HepG2 (cell line): ENCODE results near the gene PSMB10. TPM values are rescaled to one million over a fixed set of nuclear protein-coding genes. Genes with fewer than 3 reads are reported as not detected.

Source experiments
- AKNA ChIP-seq: sonication (generic); formaldehyde crosslinking; IDR thresholded peaks from 2 replicates; pipeline ENCODE4 v1.4.0; 2020; ENCODE audit warnings: missing genetic modification reagents, borderline replicate concordance
- CEBPB ChIP-seq: IDR thresholded peaks from 2 replicates; pipeline ENCODE4 v1.6.1; 2011; ENCODE audit warnings: low read depth, low read length, improper control_type of control experiment, borderline replicate concordance
- DPF2 ChIP-seq: sonication (generic); formaldehyde crosslinking; IDR thresholded peaks from 2 replicates; pipeline ENCODE4 v1.4.0; 2020; ENCODE audit warnings: mild to moderate bottlenecking, low read depth, missing genetic modification reagents, borderline replicate concordance
- E2F1 ChIP-seq: sonication (generic); formaldehyde crosslinking; IDR thresholded peaks from 2 replicates; pipeline ENCODE4 v1.5.0; 2020; ENCODE audit warnings: missing genetic modification reagents
- HDAC2 ChIP-seq: sonication (generic); formaldehyde crosslinking; IDR thresholded peaks from 2 replicates; pipeline ENCODE4 v1.4.0; 2020; ENCODE audit warnings: missing genetic modification reagents
- HNRNPUL1 ChIP-seq: fragments of 200-400 bp; formaldehyde crosslinking; IDR thresholded peaks from 2 replicates; pipeline ENCODE4 v1.6.1; 2017; ENCODE audit warnings: low read depth, mild to moderate bottlenecking, low read length, moderate library complexity
- KDM2A ChIP-seq: sonication (generic); formaldehyde crosslinking; IDR thresholded peaks from 2 replicates; pipeline ENCODE4 v1.4.0; 2020; ENCODE audit warnings: low read depth, missing genetic modification reagents, borderline replicate concordance
- KLF11 ChIP-seq: IDR thresholded peaks from 2 replicates; pipeline ENCODE4 v1.6.1; 2016; ENCODE audit warnings: missing compliant biosample characterization
- NPAS2 ChIP-seq: sonication (generic); formaldehyde crosslinking; IDR thresholded peaks from 2 replicates; pipeline ENCODE4 v1.8.0; 2022; ENCODE audit warnings: mild to moderate bottlenecking, missing genetic modification reagents, borderline replicate concordance
- TAF15 ChIP-seq: fragments of 200-400 bp; formaldehyde crosslinking; IDR thresholded peaks from one replicate; pipeline ENCODE4 v1.6.1; 2018; ENCODE audit warnings: mild to moderate bottlenecking, low read depth, low read length; ENCODE audit not compliant: poor library complexity, severe bottlenecking
- THYN1 ChIP-seq: sonication (generic); formaldehyde crosslinking; IDR thresholded peaks from 2 replicates; pipeline ENCODE4 v1.8.1; 2023; ENCODE audit warnings: low read depth, mild to moderate bottlenecking, moderate library complexity, missing genetic modification reagents, borderline replicate concordance
- ZBTB33 ChIP-seq: sonication (generic); formaldehyde crosslinking; IDR thresholded peaks from 2 replicates; pipeline ENCODE4 v1.4.0; 2020; ENCODE audit warnings: missing genetic modification reagents
- ZFX ChIP-seq: sonication (generic); formaldehyde crosslinking; IDR thresholded peaks from 2 replicates; pipeline ENCODE4 v1.4.0; 2020; ENCODE audit warnings: mild to moderate bottlenecking, low read depth, missing genetic modification reagents, moderate library complexity
- ZNF577 ChIP-seq: sonication (generic); formaldehyde crosslinking; IDR thresholded peaks from 2 replicates; pipeline ENCODE4 v1.4.0; 2020; ENCODE audit warnings: mild to moderate bottlenecking, low read depth, missing genetic modification reagents, borderline replicate concordance
- ZNF660 ChIP-seq: sonication (generic); formaldehyde crosslinking; IDR thresholded peaks from 2 replicates; pipeline ENCODE4 v1.5.1; 2020; ENCODE audit warnings: mild to moderate bottlenecking, low read depth, missing genetic modification reagents, borderline replicate concordance
- ZNF879 ChIP-seq: sonication (generic); formaldehyde crosslinking; IDR thresholded peaks from 2 replicates; pipeline ENCODE4 v1.8.1; 2023; ENCODE audit warnings: missing genetic modification reagents
- ZSCAN20 ChIP-seq: sonication (generic); formaldehyde crosslinking; IDR thresholded peaks from 2 replicates; pipeline ENCODE4 v1.4.0; 2020; ENCODE audit warnings: missing genetic modification reagents, mild to moderate bottlenecking, borderline replicate concordance
- ZSCAN9 ChIP-seq: IDR thresholded peaks from 2 replicates; pipeline ENCODE4 v1.6.1; 2016; ENCODE audit warnings: borderline replicate concordance
- polyA plus RNA-seq, 8 experiments: library from polyadenylated mRNA; depleted of rRNA in 3 of 8; stranded (reverse) in 7 of 8; unstranded in 1 of 8; fragments of >200 nt; fragmentation: Illumina TruSeq in 4 of 8; extraction: Trizol in 4 of 8; gene quantifications; 2 replicates each; pipeline versions ENCODE4 v1.2.1 to v1.2.3, GENCODE V29; 2011 to 2016; ENCODE audit warnings: low read depth in 4 of 8, missing spikeins in 1 of 8, mixed read lengths in 1 of 8; ENCODE audit not compliant: insufficient read depth in 1 of 8
- total RNA-seq, 5 experiments: library from RNA; depleted of rRNA; stranded (reverse); fragments of >200 nt; fragmentation: Illumina TruSeq; extraction: Trizol; gene quantifications; 2 replicates each; pipeline ENCODE4 v1.2.3, GENCODE V29; 2016; ENCODE audit warnings: low read depth in 1 of 5

The PSMB10 gene
- total and polyA plus RNA-seq, 2 of the 13 experiments (the other 11 are each of a cell fraction or from before 2014, with no cell fraction given): 12.7 to 65.9 TPM

- no peak for TF ChIP-seq AKNA (CRISPR knock-in tag)
- TF ChIP-seq CEBPB: no peak
- TF ChIP-seq ZBTB33 (CRISPR knock-in tag): no peak
- 0 out of 2 replicates have a peak, but pooled peaks have one; percentile 14 for TF ChIP-seq ZSCAN20
- peak; percentile 35; the same call in 1 of the 2 replicates for TF ChIP-seq ZNF879
- TF ChIP-seq THYN1: no peak
- no peak for TF ChIP-seq ZNF577
- peak; percentile 83 for TF ChIP-seq ZFX (CRISPR knock-in tag)
- no peak for TF ChIP-seq NPAS2
- no peak; the same call in 1 of the 2 replicates for TF ChIP-seq ZSCAN9 (CRISPR knock-in tag)
- peak; percentile 87 for TF ChIP-seq KDM2A (CRISPR knock-in tag)
- TF ChIP-seq HNRNPUL1: no peak
- TF ChIP-seq TAF15: peak; percentile 23
- no peak for TF ChIP-seq ZNF660 (CRISPR knock-in tag)
- no peak; the same call in none of the 2 replicates for TF ChIP-seq KLF11 (CRISPR knock-in tag)
- TF ChIP-seq HDAC2: peak; percentile 94
- 0 out of 2 replicates have a peak, but pooled peaks have one; percentile 14 for TF ChIP-seq DPF2
- TF ChIP-seq E2F1 (CRISPR knock-in tag): peak; percentile 96
Observed at GRCh38 chr16:67968400-67969253, 32.0 kb upstream of the PSMB10 start, which contains the start of gene SLC12A4 (continued).
